ENCODE results near the gene CHCHD10. TPM values are rescaled to one million over a fixed set of nuclear protein-coding genes. Genes with fewer than 3 reads are reported as not detected.

Gene CHCHD10
- total RNA-seq, 1 experiment from 2014 or later, result 86.0 TPM

DNA sequence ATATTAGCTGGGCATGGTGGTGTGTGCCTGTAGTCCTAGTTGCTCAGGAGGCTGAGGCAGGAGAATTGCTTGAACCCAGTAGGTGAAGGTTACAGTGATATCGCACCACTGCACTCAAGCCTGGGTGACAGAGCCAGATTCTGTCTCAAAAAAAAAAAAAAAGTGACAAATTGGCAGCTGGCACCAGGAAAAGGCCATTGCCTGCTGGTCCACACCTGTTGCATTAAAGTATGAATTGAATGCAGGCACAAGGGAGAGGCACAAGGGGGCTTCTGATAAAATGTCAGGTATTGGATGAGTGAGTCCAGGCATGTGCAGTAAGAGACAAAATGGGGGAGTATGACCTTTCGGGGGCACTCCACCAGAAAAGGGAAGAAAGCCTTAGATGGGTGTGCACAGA lies 45.0 kb downstream of the CHCHD10 start:
- ChIA-PET CTCF (no interaction called here), POLR2A (interaction anchor here (0.6 to 0.7 kb wide), 2 partner anchors 191 to 519 kb away, joined by 3 to 4 read pairs; no protein-coding TSS in a partner anchor)
- no peak for DNase-seq (ENCODE audit: unreplicated experiment)
- intact Hi-C loops (cut with micrococcal nuclease), result no loop called here
- TF ChIP-seq, protein P1, sequence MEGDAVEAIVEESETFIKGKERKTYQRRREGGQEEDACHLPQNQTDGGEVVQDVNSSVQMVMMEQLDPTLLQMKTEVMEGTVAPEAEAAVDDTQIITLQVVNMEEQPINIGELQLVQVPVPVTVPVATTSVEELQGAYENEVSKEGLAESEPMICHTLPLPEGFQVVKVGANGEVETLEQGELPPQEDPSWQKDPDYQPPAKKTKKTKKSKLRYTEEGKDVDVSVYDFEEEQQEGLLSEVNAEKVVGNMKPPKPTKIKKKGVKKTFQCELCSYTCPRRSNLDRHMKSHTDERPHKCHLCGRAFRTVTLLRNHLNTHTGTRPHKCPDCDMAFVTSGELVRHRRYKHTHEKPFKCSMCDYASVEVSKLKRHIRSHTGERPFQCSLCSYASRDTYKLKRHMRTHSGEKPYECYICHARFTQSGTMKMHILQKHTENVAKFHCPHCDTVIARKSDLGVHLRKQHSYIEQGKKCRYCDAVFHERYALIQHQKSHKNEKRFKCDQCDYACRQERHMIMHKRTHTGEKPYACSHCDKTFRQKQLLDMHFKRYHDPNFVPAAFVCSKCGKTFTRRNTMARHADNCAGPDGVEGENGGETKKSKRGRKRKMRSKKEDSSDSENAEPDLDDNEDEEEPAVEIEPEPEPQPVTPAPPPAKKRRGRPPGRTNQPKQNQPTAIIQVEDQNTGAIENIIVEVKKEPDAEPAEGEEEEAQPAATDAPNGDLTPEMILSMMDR (IDR thresholded peaks at IDR 0.05; ENCODE audit: unreplicated experiment), result no peak
- no peaks in the 10 kb centered on the region for H3K9me3 Mint-ChIP-seq (ENCODE audit: unreplicated experiment)
- H3K36me3 Mint-ChIP-seq (ENCODE audit: insufficient read depth, unreplicated experiment), result no peaks in the 10 kb centered on the region
- no TSS peak for BruUV-seq (replicated peaks)
- no peak overlapping the region for H3K27ac Mint-ChIP-seq (ENCODE audit: low read depth, unreplicated experiment)
- no peak overlapping the region for H3K4me3 Mint-ChIP-seq (ENCODE audit: unreplicated experiment)
- H3K4me1 Mint-ChIP-seq (ENCODE audit: insufficient read depth, unreplicated experiment), result no peaks in the 10 kb centered on the region
- H3K27me3 Mint-ChIP-seq (ENCODE audit: insufficient read depth, unreplicated experiment), result peaks cover 10% of the 10 kb centered on the region

DNA sequence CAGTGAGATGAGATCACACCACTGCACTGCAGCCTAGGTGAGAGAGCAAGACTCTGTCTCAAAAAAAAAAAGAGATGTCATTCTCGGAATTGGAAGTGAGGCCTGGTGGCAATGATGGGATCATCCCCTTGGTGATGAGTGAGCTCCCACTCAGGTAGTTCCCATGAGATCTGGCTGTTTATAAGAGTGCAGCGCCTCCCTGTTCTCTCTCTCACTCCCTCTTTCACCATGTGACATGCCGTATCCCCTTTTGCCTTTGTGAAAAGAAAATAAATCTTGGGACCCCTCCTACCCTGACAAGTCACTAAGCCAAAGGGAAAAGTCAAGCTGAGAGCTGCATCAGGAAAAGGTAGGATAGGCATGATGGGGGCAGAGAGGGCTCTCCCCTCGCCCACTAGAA lies 45.6 kb downstream of the CHCHD10 start:
- Mint-ChIP-seq H3K9me3 (ENCODE audit: unreplicated experiment) (no peaks in the 10 kb centered on the region), H3K4me3 (ENCODE audit: unreplicated experiment) (no peak overlapping the region), H3K4me1 (ENCODE audit: insufficient read depth, unreplicated experiment) (no peaks in the 10 kb centered on the region), H3K27ac (ENCODE audit: low read depth, unreplicated experiment) (no peak overlapping the region), H3K27me3 (ENCODE audit: insufficient read depth, unreplicated experiment) (peaks cover 9% of the 10 kb centered on the region), H3K36me3 (ENCODE audit: insufficient read depth, unreplicated experiment) (no peaks in the 10 kb centered on the region)
- no peak for DNase-seq (ENCODE audit: unreplicated experiment)
- no TSS peak for BruUV-seq (replicated peaks)
- TF ChIP-seq, protein P1 (IDR thresholded peaks at IDR 0.05; ENCODE audit: unreplicated experiment), result no peak
- intact Hi-C loops (cut with micrococcal nuclease), result no loop called here
- ChIA-PET CTCF (no interaction called here), POLR2A (interaction anchor here (0.6 to 0.7 kb wide), 2 partner anchors 192 to 519 kb away, joined by 3 to 4 read pairs; no protein-coding TSS in a partner anchor)

DNA sequence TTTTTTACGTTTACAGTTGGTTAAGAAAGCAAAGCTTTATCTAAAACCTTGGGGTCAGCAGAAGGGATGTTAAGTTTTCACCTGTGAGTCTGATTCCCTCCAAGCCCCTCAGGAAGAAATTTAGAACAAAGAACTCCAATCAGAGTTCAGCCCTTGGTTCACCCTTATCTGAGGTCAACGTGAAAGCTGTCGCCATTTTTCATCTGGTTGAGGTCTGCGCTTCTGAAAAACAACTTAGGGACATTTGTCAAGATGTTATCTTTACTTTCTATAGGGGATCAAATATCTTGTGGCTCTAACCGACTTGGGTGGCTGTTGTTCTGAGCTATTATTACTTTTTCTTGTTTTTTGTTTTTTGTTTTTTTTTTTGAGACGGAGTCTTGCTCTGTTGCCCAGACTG lies 46.9 kb downstream of the CHCHD10 start:
- POLR2A ChIA-PET, result interaction anchor here (0.6 kb wide), 1 partner anchor 497 kb away, joined by 3 read pairs; no protein-coding TSS in a partner anchor

DNA sequence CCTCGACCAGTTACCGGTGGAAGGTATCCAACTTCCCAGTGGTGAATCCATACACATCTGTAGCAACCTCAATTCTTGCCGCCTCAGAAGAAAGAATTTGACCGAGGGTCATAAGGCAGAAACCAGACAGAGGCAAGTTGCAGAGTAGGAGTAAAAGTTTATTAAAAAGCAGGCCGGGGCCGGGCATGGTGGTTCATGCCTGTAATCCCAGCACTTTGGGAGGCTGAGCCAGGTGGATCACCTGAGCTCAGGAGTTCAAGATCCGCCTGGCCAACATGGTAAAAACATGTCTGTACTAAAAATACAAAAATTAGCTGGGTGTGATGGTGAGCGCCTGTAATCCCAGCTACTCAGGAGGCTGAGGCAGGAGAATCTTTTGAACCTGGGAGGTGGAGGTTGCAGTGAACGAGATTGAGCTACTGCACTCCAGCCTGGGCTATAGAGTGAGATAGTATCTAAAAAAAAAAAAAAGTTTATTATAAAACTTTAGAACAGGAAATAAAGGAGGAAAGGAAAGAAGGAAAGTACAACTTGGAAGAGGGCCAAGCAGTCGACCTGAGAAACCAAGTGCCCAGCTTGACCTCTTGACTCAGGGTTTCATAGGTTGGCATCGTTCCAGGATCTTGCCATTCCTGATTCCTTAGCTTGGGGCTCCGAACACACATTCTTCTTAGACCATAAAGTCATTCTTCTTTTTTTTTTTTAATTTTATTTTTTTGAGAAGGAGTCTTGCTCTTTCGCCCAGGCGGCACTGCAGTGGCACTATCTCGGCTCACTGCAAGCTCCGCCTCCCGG lies 49.2 kb downstream of the CHCHD10 start:
- Mint-ChIP-seq H3K27me3 (ENCODE audit: insufficient read depth, unreplicated experiment) (no peaks in the 10 kb centered on the region), H3K4me1 (ENCODE audit: insufficient read depth, unreplicated experiment) (no peaks in the 10 kb centered on the region), H3K36me3 (ENCODE audit: insufficient read depth, unreplicated experiment) (no peaks in the 10 kb centered on the region), H3K9me3 (ENCODE audit: unreplicated experiment) (no peaks in the 10 kb centered on the region), H3K4me3 (ENCODE audit: unreplicated experiment) (no peak overlapping the region), H3K27ac (ENCODE audit: low read depth, unreplicated experiment) (no peak overlapping the region)
- no TSS peak for BruUV-seq (replicated peaks)
- intact Hi-C loops (cut with micrococcal nuclease), result no loop called here
- ChIA-PET POLR2A (interaction anchor here (0.6 to 1.2 kb wide), 4 partner anchors 14 to 538 kb away, joined by 3 to 6 read pairs (median 3); partner anchors contain the start of gene BCR), CTCF (interaction anchor here (0.7 to 1.1 kb wide), 3 partner anchors 131 to 441 kb away, joined by 3 to 4 read pairs (median 3); no protein-coding TSS in a partner anchor)
- TF ChIP-seq, protein P1 (IDR thresholded peaks at IDR 0.05; ENCODE audit: unreplicated experiment), result no peak
- DNase-seq (ENCODE audit: unreplicated experiment), result peak; percentile 41

More for the DNA sequence above, 46.9 kb downstream of the CHCHD10 start:
- H3K27me3 Mint-ChIP-seq (ENCODE audit: insufficient read depth, unreplicated experiment), result no peaks in the 10 kb centered on the region
- no peaks in the 10 kb centered on the region for H3K36me3 Mint-ChIP-seq (ENCODE audit: insufficient read depth, unreplicated experiment)
- no peaks in the 10 kb centered on the region for H3K9me3 Mint-ChIP-seq (ENCODE audit: unreplicated experiment)
- no peak overlapping the region for H3K4me3 Mint-ChIP-seq (ENCODE audit: unreplicated experiment)
- H3K27ac Mint-ChIP-seq (ENCODE audit: low read depth, unreplicated experiment), result no peak overlapping the region
- no peak for DNase-seq (ENCODE audit: unreplicated experiment)
- no TSS peak for BruUV-seq (replicated peaks)
- no peaks in the 10 kb centered on the region for H3K4me1 Mint-ChIP-seq (ENCODE audit: insufficient read depth, unreplicated experiment)
- TF ChIP-seq, protein P1 (IDR thresholded peaks at IDR 0.05; ENCODE audit: unreplicated experiment), result no peak
- intact Hi-C loops (cut with micrococcal nuclease), result no loop called here
- CTCF ChIA-PET, result interaction anchor here (0.6 kb wide), 1 partner anchor 146 kb away, joined by 3 read pairs; no protein-coding TSS in a partner anchor
